GM18505 (cell line): Measurements from ENCODE around the gene MYT1.

Experiments used
- ATAC-seq: cut with Tn5 transposase; IDR thresholded peaks from one replicate; pipeline ENCODE4 v1.9.1; 2021; ENCODE audit not compliant: unreplicated experiment
- POLR2A ChIP-seq: IDR thresholded peaks from 4 replicates; pipeline ENCODE4 v1.6.1; 2011; ENCODE audit warnings: borderline replicate concordance; ENCODE audit not compliant: insufficient read depth, insufficient read length; ENCODE audit errors: extremely low read depth

MYT1 gene

GRCh38 chr20:64154590-64155257 lies 9.5 kb upstream of the MYT1 start:
- TF ChIP-seq POLR2A = no peak

GRCh38 chr20:64155258-64156135 lies 8.8 kb upstream of the MYT1 start:
- no peak for ATAC-seq
- TF ChIP-seq POLR2A = no peak

More at GRCh38 chr20:64154590-64155257, 9.5 kb upstream of the MYT1 start:
- ATAC-seq = no peak

GRCh38 chr20:64156136-64156885 lies 7.9 kb upstream of the MYT1 start:
- no peak for ATAC-seq
- no peak for TF ChIP-seq POLR2A

- no peak for ATAC-seq
- TF ChIP-seq POLR2A = no peak
These were observed 7.1 kb upstream of the MYT1 start for GRCh38 chr20:64156886-64157875.

GRCh38 chr20:64157878-64158277 lies 6.4 kb upstream of the MYT1 start:
- TF ChIP-seq POLR2A = no peak
- ATAC-seq = no peak

GRCh38 chr20:64158346-64159285 lies 5.6 kb upstream of the MYT1 start:
- ATAC-seq = no peak

GRCh38 chr20:64159286-64159680 lies 5.0 kb upstream of the MYT1 start:
- TF ChIP-seq POLR2A = no peak
- ATAC-seq = no peak

More at GRCh38 chr20:64158346-64159285, 5.6 kb upstream of the MYT1 start:
- TF ChIP-seq POLR2A = no peak

- no peak for ATAC-seq
These were observed 4.5 kb upstream of the MYT1 start for GRCh38 chr20:64159711-64160110.

GRCh38 chr20:64160118-64160517 lies 4.1 kb upstream of the MYT1 start:
- TF ChIP-seq POLR2A = no peak
- ATAC-seq = no peak

More at GRCh38 chr20:64159711-64160110, 4.5 kb upstream of the MYT1 start:
- no peak for TF ChIP-seq POLR2A

- ATAC-seq = no peak
- no peak for TF ChIP-seq POLR2A
These were observed 3.5 kb upstream of the MYT1 start for GRCh38 chr20:64160526-64161355.
